GM12878 (cell line): ENCODE data around the gene TRABD2A. TPM values are rescaled to one million over a fixed set of nuclear protein-coding genes. Genes with fewer than 3 reads are reported as not detected.

Experiments used
- ATAC-seq: fragments of 200-7000 bp; cut with Tn5 transposase; 3 replicates; pipeline ENCODE4 v1.9.1; 2020; ENCODE audit warnings: mild to moderate bottlenecking, moderate library complexity
- BruUV-seq: library from RNA; stranded (reverse); fragments of 400-500 nt; replicated peaks from 2 replicates; lab custom pipeline; 2021; lab: Mats Ljungman, UMichigan
- CTCF ChIA-PET: fragments of 300-600 bp; sonication (Branson Sonifier 250); formaldehyde crosslinking; extraction: SDS; loops from one replicate; lab custom pipeline; 2021; ENCODE audit warnings: inconsistent platforms; lab: Yijun Ruan, JAX
- POLR2A ChIA-PET: fragments of 350-600 bp; formaldehyde crosslinking; extraction: SDS; loops from one replicate; lab custom pipeline; 2021; ENCODE audit warnings: inconsistent platforms; lab: Charles Lee
- RAD21 ChIA-PET: fragments of 300-600 bp; sonication (Branson Sonifier 250); formaldehyde crosslinking; loops from one replicate; lab custom pipeline; 2023; ENCODE audit warnings: antibody characterized with exemption; ENCODE audit not compliant: unreplicated experiment; lab: Charles Lee
- SMC1A ChIA-PET: fragments of 300-600 bp; sonication (Branson Sonifier 250); formaldehyde crosslinking; loops from one replicate; lab custom pipeline; 2023; ENCODE audit not compliant: unreplicated experiment, uncharacterized antibody; lab: Charles Lee
- DNase-seq: peaks from one replicate; pipeline ENCODE4 v3.0.0-alpha.2; 2011; ENCODE audit warnings: low read depth, low spot score
- FAIRE-seq: peaks from 3 replicates; lab custom pipeline; 2011; peaks lifted over from hg19 to GRCh38; lab: Jason Lieb, UNC
- H2AFZ ChIP-seq: 2 replicates; pipeline ENCODE4 v1.6.0; 2011; ENCODE audit warnings: low read depth, low read length, control low read depth; ENCODE audit not compliant: control insufficient read depth
- H3K27ac ChIP-seq: 2 replicates; pipeline ENCODE4 v1.5.1; 2011; ENCODE audit warnings: control low read depth; ENCODE audit not compliant: control insufficient read depth, insufficient read depth
- H3K27me3 ChIP-seq, 2 experiments: replicated peaks in 1 of 2; 2 replicates each; pipeline versions ENCODE4 v1.6.0 to v1.6.1; 2011; ENCODE audit warnings: low read length in 1 of 2; ENCODE audit not compliant: control insufficient read depth in 2 of 2, insufficient read depth in 2 of 2
- H3K36me3 ChIP-seq, 2 experiments: 2 replicates each; pipeline ENCODE4 v1.5.1; 2011; ENCODE audit warnings: low read length in 1 of 2; ENCODE audit not compliant: control insufficient read depth in 2 of 2, insufficient read depth in 2 of 2
- H3K4me1 ChIP-seq: 2 replicates; pipeline ENCODE4 v1.6.1; 2011; ENCODE audit warnings: mild to moderate bottlenecking, low read length, moderate library complexity, mixed read lengths; ENCODE audit not compliant: control insufficient read depth, insufficient read depth
- H3K4me2 ChIP-seq: 2 replicates; pipeline ENCODE4 v1.6.0; 2011; ENCODE audit warnings: control low read depth; ENCODE audit not compliant: control insufficient read depth, insufficient read depth
- H3K4me3 ChIP-seq: fragments of 200-600 bp; sonication (generic); 2 replicates; pipeline ENCODE4 v1.5.1; 2016
- H3K79me2 ChIP-seq: 2 replicates; pipeline ENCODE4 v1.6.0; 2011; ENCODE audit warnings: low read length; ENCODE audit not compliant: control insufficient read depth, insufficient read depth
- H3K9ac ChIP-seq: 2 replicates; pipeline ENCODE4 v1.8.0; 2011; ENCODE audit warnings: low read length, control low read depth, mixed read lengths; ENCODE audit not compliant: control insufficient read depth, insufficient read depth
- H3K9me3 ChIP-seq: replicated peaks from 3 replicates; pipeline ENCODE4 v1.5.1; 2011; ENCODE audit warnings: mild to moderate bottlenecking, low read length; ENCODE audit not compliant: control insufficient read depth, insufficient read depth
- H4K20me1 ChIP-seq: 2 replicates; pipeline ENCODE4 v1.6.0; 2011; ENCODE audit not compliant: control insufficient read depth, insufficient read depth
- BHLHE40 ChIP-seq, 2 experiments: fragments of 450-650 bp in 1 of 2; IDR thresholded peaks; 2 replicates each; pipeline ENCODE4 v1.6.1; 2011 to 2017; ENCODE audit warnings: low read depth in 2 of 2, borderline replicate concordance in 1 of 2, improper control_type of control experiment in 1 of 2, low read length in 1 of 2, mild to moderate bottlenecking in 1 of 2
- CBFB ChIP-seq: IDR thresholded peaks from 2 replicates; pipeline ENCODE4 v1.6.1; 2016; ENCODE audit warnings: antibody characterized with exemption, low read depth
- FOS ChIP-seq: IDR thresholded peaks from 3 replicates; pipeline ENCODE4 v1.6.1; 2011; ENCODE audit warnings: borderline replicate concordance; ENCODE audit not compliant: insufficient read length; ENCODE audit errors: extremely low read depth
- IRF4 ChIP-seq: IDR thresholded peaks from 2 replicates; pipeline ENCODE4 v1.6.1; 2011; ENCODE audit warnings: low read depth, low read length
- MAX ChIP-seq: IDR thresholded peaks from 2 replicates; pipeline ENCODE4 v1.6.1; 2012; ENCODE audit warnings: low read depth, low read length, improper control_type of control experiment
- NKRF ChIP-seq: fragments of 450-650 bp; conservative IDR thresholded peaks from 2 replicates; pipeline ENCODE4 v1.6.1; 2017; ENCODE audit warnings: mild to moderate bottlenecking, moderate library complexity
- STAT1 ChIP-seq: fragments of 450-650 bp; conservative IDR thresholded peaks from 2 replicates; pipeline ENCODE4 v1.6.1; 2014; ENCODE audit warnings: antibody characterized with exemption, mild to moderate bottlenecking
- YBX1 ChIP-seq: fragments of 450-650 bp; IDR thresholded peaks from 2 replicates; pipeline ENCODE4 v1.6.1; 2016; ENCODE audit warnings: antibody characterized with exemption
- ZNF274 ChIP-seq: IDR thresholded peaks from one replicate; pipeline ENCODE4 v1.8.0; 2011; ENCODE audit not compliant: insufficient read length, insufficient read depth
- ZNF622 ChIP-seq: fragments of 450-650 bp; IDR thresholded peaks from 2 replicates; pipeline ENCODE4 v1.6.1; 2017; ENCODE audit warnings: mild to moderate bottlenecking, inconsistent platforms
- WGBS: methylation state at CpG from one replicate; pipeline ENCODE4 v1.1.6; 2016; ENCODE audit warnings: low lambda C conversion rate; ENCODE audit not compliant: insufficient replicate concordance, insufficient coverage; ENCODE audit errors: missing lambda C conversion rate; 5-methylcytosine and 5-hydroxymethylcytosine counted together
- in situ Hi-C: fragments of 300-500 bp; cut with MboI; formaldehyde crosslinking; loops from 9 replicates; pipeline ENCODE4 v1.14.3; 2018; ENCODE audit warnings: mixed read lengths
- intact Hi-C: fragments of 100-400 bp; cut with micrococcal nuclease; formaldehyde crosslinking; loops from one replicate; pipeline ENCODE4 v1.14.2; 2022; ENCODE audit not compliant: unreplicated experiment
- polyA plus RNA-seq, 11 experiments: library from polyadenylated mRNA; depleted of rRNA in 4 of 11; unstranded in 6 of 11; stranded (reverse) in 5 of 11; fragments of >200 nt; fragmentation: Nextera tagmentation in 4 of 11; fragmentation: Illumina TruSeq in 1 of 11; extraction: Ambion mirVana in 4 of 11; extraction: Trizol in 1 of 11; gene quantifications; 1 replicate in 1 of 11; 2 replicates in 10 of 11; pipeline versions ENCODE4 v1.2.1 to v1.2.3, GENCODE V29; 2011 to 2016; ENCODE audit warnings: inconsistent platforms in 2 of 11, missing spikeins in 2 of 11, low read depth in 1 of 11
- total RNA-seq, 4 experiments: library from RNA; depleted of rRNA in 3 of 4; stranded (reverse); fragments of >200 nt in 3 of 4; fragmentation: Illumina TruSeq in 1 of 4; extraction: Trizol in 1 of 4; gene quantifications; 2 replicates each; pipeline versions ENCODE4 v1.2.1 to v1.2.3, GENCODE V29; 2013 to 2021

TRABD2A gene
- total and polyA plus RNA-seq, 10 of the 15 experiments (the other 5 are each of a cell fraction or from before 2014, with no cell fraction given): 1.4 to 7.6 (median 4.1) TPM

- TF ChIP-seq FOS: no peak
- TF ChIP-seq ZNF622: no peak
- TF ChIP-seq, all 136 proteins: peak for 0
Measured at GRCh38 chr2:84807063-84807485, 73.8 kb downstream of the TRABD2A start (continued).

- H3K9me3 ChIP-seq: no peaks in the 10 kb centered on the region; the same call in 2 of the 3 replicates
- no peak for TF ChIP-seq IRF4
- no peaks in the 10 kb centered on the region for H3K4me1 ChIP-seq
- no peaks in the 10 kb centered on the region for H3K79me2 ChIP-seq
- peaks cover 0 to 7% of the 10 kb centered on the region in 2 experiments; a peak in 3 of 4 replicates for H3K27me3 ChIP-seq
- ChIA-PET CTCF (no interaction called here), SMC1A (interaction anchor here (1.0 kb wide), 1 partner anchor 9 kb away, joined by 3 read pairs; no protein-coding TSS in a partner anchor), POLR2A (no interaction called here), RAD21 (no interaction called here)
- 42% methylated on average over 1 of the region's 1 CpG for WGBS
- H2AFZ ChIP-seq: no peak overlapping the region
- no peak overlapping the region for H3K4me3 ChIP-seq
- no peak overlapping the region for H3K4me2 ChIP-seq
- no peaks in the 10 kb centered on the region for H3K36me3 ChIP-seq
- H3K27ac ChIP-seq: no peak overlapping the region
- FAIRE-seq (peak; percentile 74), ATAC-seq (no peak), DNase-seq (no peak)
- intact Hi-C loops: no loop called here
- no peak overlapping the region for H3K9ac ChIP-seq
- BruUV-seq: no TSS peak
- no peaks in the 10 kb centered on the region for H4K20me1 ChIP-seq
- in situ Hi-C loops: no loop called here
Measured at GRCh38 chr2:84805250-84805958, 75.5 kb downstream of the TRABD2A start.

GRCh38 chr2:84801811-84802210, 79.1 kb downstream of the TRABD2A start:
- POLR2A ChIA-PET: no interaction called here
- Histone ChIP-seq H3K9me3 (no peaks in the 10 kb centered on the region; the same call in 2 of the 3 replicates), H3K4me1 (peaks cover 8% of the 10 kb centered on the region), H3K9ac (no peak overlapping the region), H3K27ac (no peak overlapping the region), H3K36me3 (no peaks in the 10 kb centered on the region), H3K4me3 (no peak overlapping the region), H2AFZ (no peak overlapping the region), H4K20me1 (no peaks in the 10 kb centered on the region), H3K4me2 (no peak overlapping the region), H3K79me2 (no peaks in the 10 kb centered on the region), H3K27me3 (peaks cover 0 to 5% of the 10 kb centered on the region in 2 experiments; a peak in 2 of 4 replicates)
- 63% methylated on average over 2 of the region's 2 CpGs for WGBS
- DNase-seq (no peak), FAIRE-seq (no peak), ATAC-seq (no peak)
- RAD21 ChIA-PET: no interaction called here
- in situ Hi-C loops: no loop called here
- CTCF ChIA-PET: no interaction called here
- intact Hi-C loops: no loop called here
- SMC1A ChIA-PET: interaction anchor here (1.1 kb wide), 1 partner anchor 14 kb away, joined by 3 read pairs; no protein-coding TSS in a partner anchor
- BruUV-seq: no TSS peak
- TF ChIP-seq YBX1: no peak
- TF ChIP-seq NKRF: no peak
- no peak for TF ChIP-seq CBFB
- TF ChIP-seq ZNF274: no peak
- no peak for TF ChIP-seq IRF4
- TF ChIP-seq STAT1: no peak
- no peak for TF ChIP-seq BHLHE40 (IDR thresholded peaks at IDR 0.05; ENCODE audit: borderline replicate concordance in 1 of 2, low read depth in 2 of 2, low read length in 1 of 2)
- no peak for TF ChIP-seq MAX
